Brain pericyte (primary cell): Measurements from ENCODE around the gene SEC24B.
"Not testable (repeated sequence)": the region's sequence is repeated elsewhere in the genome, so short reads cannot be mapped to it uniquely, and the experiment has no call there.

Experiments used
- DNase-seq: peaks from one replicate; pipeline ENCODE4 v3.0.0-alpha.2; 2012; ENCODE audit warnings: low read depth, low spot score

SEC24B gene

GRCh38 chr4:109506890-109507289 is 73.3 kb downstream of the SEC24B start:
- no peak for DNase-seq

- DNase-seq = no peak
These were observed 77.1 kb downstream of the SEC24B start for GRCh38 chr4:109510687-109511086.

- no peak for DNase-seq
These were observed 77.8 kb downstream of the SEC24B start for GRCh38 chr4:109511414-109511813.

GRCh38 chr4:109513368-109513767 is 79.8 kb downstream of the SEC24B start:
- DNase-seq = not testable (repeated sequence)

- no peak for DNase-seq
These were observed 98.6 kb downstream of the SEC24B start for GRCh38 chr4:109532182-109532581.

GRCh38 chr4:109545401-109545800 is 111.8 kb downstream of the SEC24B start:
- no peak for DNase-seq

GRCh38 chr4:109547394-109547793 is 113.8 kb downstream of the SEC24B start:
- DNase-seq = no peak

GRCh38 chr4:109548655-109549054 is 115.0 kb downstream of the SEC24B start:
- no peak for DNase-seq

GRCh38 chr4:109552237-109552636 is 118.6 kb downstream of the SEC24B start:
- no peak for DNase-seq

GRCh38 chr4:109553130-109553529 is 119.5 kb downstream of the SEC24B start:
- DNase-seq = no peak

GRCh38 chr4:109554971-109555370 is 121.4 kb downstream of the SEC24B start:
- DNase-seq = no peak

- DNase-seq = no peak
These were observed 123.8 kb downstream of the SEC24B start for GRCh38 chr4:109557433-109557832.

- not testable (repeated sequence) for DNase-seq
These were observed 124.5 kb downstream of the SEC24B start for GRCh38 chr4:109558095-109558494.

- no peak for DNase-seq
These were observed 126.0 kb downstream of the SEC24B start for GRCh38 chr4:109559625-109559982.

GRCh38 chr4:109559983-109560686 is 126.5 kb downstream of the SEC24B start, which contains the start of gene MCUB:
Gene MCUB, plus strand, starts transcription at chr4:109560246. Its CDS starts 92 bp downstream, at chr4:109560338.
- no peak for DNase-seq

GRCh38 chr4:109560687-109561461 is 127.3 kb downstream of the SEC24B start:
- DNase-seq = no peak

GRCh38 chr4:109562457-109563239 is 129.0 kb downstream of the SEC24B start:
- DNase-seq = no peak

- DNase-seq = no peak
These were observed 137.9 kb downstream of the SEC24B start for GRCh38 chr4:109571494-109571893.

- DNase-seq = no peak
These were observed 138.5 kb downstream of the SEC24B start for GRCh38 chr4:109572154-109572553.

GRCh38 chr4:109574443-109574850 is 140.8 kb downstream of the SEC24B start:
- DNase-seq = no peak

GRCh38 chr4:109574931-109575804 is 141.6 kb downstream of the SEC24B start:
- DNase-seq = no peak
